ENCODE data around the gene PAM16. TPM values are rescaled to one million over a fixed set of nuclear protein-coding genes. Genes with fewer than 3 reads are reported as not detected.

The PAM16 gene
- 50.9 and 53.5 TPM in 2 replicates for total RNA-seq

GRCh38 chr16:4350787-4351659 lies at the start of gene PAM16:
TSS of gene PAM16 (minus strand) at chr16:4351321. CDS start at chr16:4351234, 87 bp downstream.

GRCh38 chr16:4371357-4372000 lies 20.4 kb upstream of the PAM16 start, which contains the start of gene VASN:
TSS of gene VASN (plus strand) at chr16:4371848. CDS start at chr16:4380878, 9,030 bp downstream.

DNA sequence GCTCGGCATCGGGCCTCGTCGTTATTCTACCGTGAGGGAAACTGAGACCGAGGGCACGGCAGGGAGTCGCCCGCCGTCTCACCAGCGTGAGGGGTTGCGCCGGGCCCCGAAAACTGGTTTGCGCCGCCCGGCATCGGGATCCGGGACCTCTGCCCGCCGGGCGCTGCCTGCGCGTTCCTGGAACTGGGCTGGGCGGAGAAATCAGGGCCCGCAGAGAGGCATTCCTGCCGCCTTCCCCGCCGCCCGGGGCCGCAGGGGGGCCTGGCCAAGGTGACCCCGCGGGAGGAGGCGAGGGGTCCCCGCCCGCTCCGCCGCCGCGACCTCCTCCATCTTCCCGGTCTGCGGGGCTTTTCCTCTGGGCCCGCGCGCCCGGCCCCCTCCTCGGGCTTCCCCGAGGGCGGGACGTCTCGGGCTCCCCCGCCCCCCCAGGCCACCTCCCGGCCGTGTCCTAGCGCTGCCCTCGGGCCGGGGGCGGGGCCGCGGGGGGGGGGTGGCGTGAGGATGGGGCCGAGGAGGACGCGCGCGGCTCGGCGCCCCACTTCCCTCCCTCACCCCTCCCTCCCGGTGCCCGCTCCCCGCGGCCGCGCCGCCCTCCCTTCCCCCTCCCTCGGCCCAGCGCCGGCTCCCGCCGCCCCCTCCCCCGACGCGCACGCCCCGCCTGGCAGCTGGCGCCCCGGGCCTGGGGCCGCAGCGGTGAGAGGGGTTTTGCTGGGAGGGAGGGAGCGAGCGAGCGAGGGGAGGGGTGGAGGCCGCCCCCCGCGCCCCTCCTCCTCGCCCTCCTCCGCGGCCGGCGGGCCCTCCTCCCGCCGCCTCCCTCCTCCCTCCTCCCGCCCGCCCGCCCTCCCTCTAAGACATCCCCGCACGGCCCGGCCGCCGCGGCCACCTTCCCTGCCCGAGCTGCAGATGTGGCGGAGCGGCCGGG lies 35.7 kb downstream of the PAM16 start, which contains the start of gene GLIS2:
GLIS2 (plus strand) TSS at position 882 of the 922 bp plus-strand sequence. CDS start 16,214 bp downstream, outside the sequence.

Other genes with a start within 250 kb of the PAM16 start
- gene ADCY9, start 234.9 kb downstream of the PAM16 start, total RNA-seq, result 16.1 and 18.0 TPM in 2 replicates
- not detected in 2 replicates for gene SRL, start 109.2 kb downstream of the PAM16 start, total RNA-seq
- gene TFAP4, start 78.3 kb downstream of the PAM16 start, total RNA-seq, result 0.18 and 1.9 TPM in 2 replicates
- gene GLIS2, start 35.3 kb downstream of the PAM16 start, total RNA-seq, result 5.4 and 6.5 TPM in 2 replicates
- gene VASN, start 20.5 kb upstream of the PAM16 start, total RNA-seq, result 123 and 139 TPM in 2 replicates
- 20.0 and 20.7 TPM in 2 replicates for gene CORO7, start 65.3 kb upstream of the PAM16 start, total RNA-seq
- 33.2 TPM in 2 replicates for gene DNAJA3, start 74.5 kb upstream of the PAM16 start, total RNA-seq
- 52.5 and 66.6 TPM in 2 replicates for gene NMRAL1, start 123.3 kb upstream of the PAM16 start, total RNA-seq
- 61.4 and 100 TPM in 2 replicates for gene HMOX2, start 125.1 kb upstream of the PAM16 start, total RNA-seq
- gene CDIP1, start 187.5 kb upstream of the PAM16 start, total RNA-seq, result 22.9 and 23.8 TPM in 2 replicates
- gene C16orf96, start 205.0 kb upstream of the PAM16 start, total RNA-seq, result not detected in 2 replicates